Mesothelial cell of epicardium (in vitro differentiated cells): ENCODE data around the gene TUT4. TPM values are rescaled to one million over a fixed set of nuclear protein-coding genes. Genes with fewer than 3 reads are reported as not detected.

Experiments used
- DNase-seq, 2 experiments: peaks; one replicate each; pipeline ENCODE4 v3.0.0; 2021; ENCODE audit warnings: low spot score in 2 of 2; ENCODE audit not compliant: unreplicated experiment in 2 of 2
- H3K27ac Mint-ChIP-seq: 2 replicates; pipeline ENCODE4 v1.8.0; 2021; ENCODE audit warnings: mixed read lengths
- H3K27me3 Mint-ChIP-seq: 2 replicates; pipeline ENCODE4 v1.8.0; 2021; ENCODE audit warnings: low read depth, mixed read lengths
- H3K36me3 Mint-ChIP-seq: 2 replicates; pipeline ENCODE4 v1.8.0; 2021; ENCODE audit warnings: mixed read lengths
- H3K4me1 Mint-ChIP-seq: 2 replicates; pipeline ENCODE4 v1.8.0; 2021; ENCODE audit warnings: mixed read lengths
- H3K4me3 Mint-ChIP-seq: 2 replicates; pipeline ENCODE4 v1.8.0; 2021; ENCODE audit warnings: mild to moderate bottlenecking, moderate library complexity, mixed read lengths
- H3K9me3 Mint-ChIP-seq: 2 replicates; pipeline ENCODE4 v1.8.0; 2021; ENCODE audit warnings: mixed read lengths
- CTCF ChIP-seq: fragments of 200-600 bp; sonication (generic); IDR thresholded peaks from one replicate; pipeline ENCODE4 v1.5.0; 2021; ENCODE audit warnings: antibody characterized with exemption; ENCODE audit not compliant: unreplicated experiment
- total RNA-seq: library from RNA; stranded (reverse); gene quantifications from 3 replicates; pipeline ENCODE4 v1.2.1, GENCODE V29; 2021

TUT4 gene
- total RNA-seq, 1 donor from 2014 or later: 129 TPM

DNA sequence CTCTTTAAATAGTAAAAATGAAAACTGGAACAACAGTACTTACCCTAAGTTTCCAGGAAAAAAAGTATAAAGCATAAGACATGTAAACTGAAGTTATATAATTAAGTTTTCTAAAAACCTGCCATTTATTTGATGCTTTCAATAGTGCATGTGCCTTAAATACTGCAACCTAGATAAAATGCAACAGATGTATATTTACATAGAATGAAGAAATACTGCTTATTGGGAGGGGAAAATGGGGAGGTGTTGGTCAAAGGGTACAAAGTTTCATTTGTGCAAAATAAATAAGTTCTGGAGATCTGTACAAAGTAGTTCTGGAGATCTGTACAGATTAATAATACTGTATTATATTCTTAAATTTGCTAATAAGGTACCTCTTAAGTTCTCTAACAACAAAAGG lies 79.9 kb downstream of the TUT4 start:
- TF ChIP-seq CTCF: no peak
- DNase-seq: no peak
- no peaks in the 10 kb centered on the region for H3K4me1 Mint-ChIP-seq
- no peaks in the 10 kb centered on the region for H3K27me3 Mint-ChIP-seq
- peaks cover 6% of the 10 kb centered on the region for H3K9me3 Mint-ChIP-seq
- peaks cover 32% of the 10 kb centered on the region for H3K36me3 Mint-ChIP-seq
- no peak overlapping the region for H3K4me3 Mint-ChIP-seq
- H3K27ac Mint-ChIP-seq: no peak overlapping the region

GRCh38 chr1:52472384-52472783 lies 80.5 kb downstream of the TUT4 start:
- Mint-ChIP-seq H3K4me1 (no peaks in the 10 kb centered on the region), H3K27me3 (no peaks in the 10 kb centered on the region), H3K27ac (no peak overlapping the region), H3K36me3 (peaks cover 29% of the 10 kb centered on the region), H3K4me3 (no peak overlapping the region), H3K9me3 (peaks cover 6% of the 10 kb centered on the region)
- no peak for DNase-seq
- TF ChIP-seq CTCF: no peak

GRCh38 chr1:52469108-52469507 lies 83.8 kb downstream of the TUT4 start:
- H3K4me3 Mint-ChIP-seq: no peak overlapping the region
- no peaks in the 10 kb centered on the region for H3K27me3 Mint-ChIP-seq
- H3K27ac Mint-ChIP-seq: no peak overlapping the region
- peaks cover 21% of the 10 kb centered on the region for H3K36me3 Mint-ChIP-seq
- no peaks in the 10 kb centered on the region for H3K4me1 Mint-ChIP-seq
- TF ChIP-seq CTCF: no peak
- peaks cover 6% of the 10 kb centered on the region for H3K9me3 Mint-ChIP-seq
- DNase-seq: no peak

GRCh38 chr1:52463891-52464290 lies 89.0 kb downstream of the TUT4 start:
- no peak for DNase-seq
- no peak overlapping the region for H3K27ac Mint-ChIP-seq
- H3K36me3 Mint-ChIP-seq: peaks cover 14% of the 10 kb centered on the region
- H3K9me3 Mint-ChIP-seq: no peaks in the 10 kb centered on the region
- H3K4me3 Mint-ChIP-seq: no peak overlapping the region
- no peaks in the 10 kb centered on the region for H3K4me1 Mint-ChIP-seq
- no peaks in the 10 kb centered on the region for H3K27me3 Mint-ChIP-seq
- no peak for TF ChIP-seq CTCF

DNA sequence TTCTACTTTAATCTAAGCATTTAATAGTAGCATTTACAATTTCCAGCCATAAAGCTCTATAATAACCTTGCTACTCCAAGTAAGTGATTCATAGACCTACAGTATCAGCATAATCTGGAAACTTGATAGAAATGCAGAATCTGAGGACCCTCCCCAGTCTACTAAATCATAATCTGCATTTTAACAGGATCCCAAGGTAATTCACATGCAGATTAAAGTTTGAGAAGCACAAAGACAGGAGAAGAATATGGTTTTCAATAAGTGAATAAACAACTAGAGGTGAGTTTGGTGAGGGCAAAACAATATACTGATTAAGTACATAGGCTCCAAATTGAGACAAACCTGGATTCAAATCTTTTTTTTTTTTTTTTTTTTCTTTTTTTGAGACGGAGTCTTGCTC lies 91.1 kb downstream of the TUT4 start:
- Mint-ChIP-seq H3K27me3 (no peaks in the 10 kb centered on the region), H3K36me3 (peaks cover 24% of the 10 kb centered on the region), H3K4me1 (no peaks in the 10 kb centered on the region), H3K9me3 (no peaks in the 10 kb centered on the region), H3K4me3 (no peak overlapping the region), H3K27ac (no peak overlapping the region)
- DNase-seq: no peak
- TF ChIP-seq CTCF: no peak

GRCh38 chr1:52460694-52461093 lies 92.2 kb downstream of the TUT4 start:
- peaks cover 31% of the 10 kb centered on the region for H3K36me3 Mint-ChIP-seq

More at GRCh38 chr1:52460694-52461093, 92.2 kb downstream of the TUT4 start:
- H3K27ac Mint-ChIP-seq: no peak overlapping the region
- no peak overlapping the region for H3K4me3 Mint-ChIP-seq
- H3K9me3 Mint-ChIP-seq: no peaks in the 10 kb centered on the region
- no peak for DNase-seq
- H3K4me1 Mint-ChIP-seq: no peaks in the 10 kb centered on the region
- no peaks in the 10 kb centered on the region for H3K27me3 Mint-ChIP-seq
- no peak for TF ChIP-seq CTCF
